GM21576 (cell line): ENCODE data around the gene TMEM150A.
A peak's percentile ranks its signal among the peaks of the same experiment; 100 is the strongest.
"Not testable (repeated sequence)": the region's sequence is repeated elsewhere in the genome, so short reads cannot be mapped to it uniquely, and the experiment has no call there.

ENCODE experiments used
- ATAC-seq: cut with Tn5 transposase; IDR thresholded peaks from one replicate; pipeline ENCODE4 v1.9.1; 2021; ENCODE audit warnings: mild to moderate bottlenecking, moderate library complexity; ENCODE audit not compliant: unreplicated experiment

Gene TMEM150A

GRCh38 chr2:85577386-85578242, 24.9 kb downstream of the TMEM150A start, which contains the start of gene VAMP8:
Gene VAMP8 (plus strand): TSS chr2:85577586. CDS start chr2:85577647, 61 bp downstream.
- peak; percentile 67 for ATAC-seq

- ATAC-seq: no peak
These were observed 25.5 kb downstream of the TMEM150A start for GRCh38 chr2:85577063-85577385.

GRCh38 chr2:85575739-85576138, 26.8 kb downstream of the TMEM150A start:
- no peak for ATAC-seq

DNA sequence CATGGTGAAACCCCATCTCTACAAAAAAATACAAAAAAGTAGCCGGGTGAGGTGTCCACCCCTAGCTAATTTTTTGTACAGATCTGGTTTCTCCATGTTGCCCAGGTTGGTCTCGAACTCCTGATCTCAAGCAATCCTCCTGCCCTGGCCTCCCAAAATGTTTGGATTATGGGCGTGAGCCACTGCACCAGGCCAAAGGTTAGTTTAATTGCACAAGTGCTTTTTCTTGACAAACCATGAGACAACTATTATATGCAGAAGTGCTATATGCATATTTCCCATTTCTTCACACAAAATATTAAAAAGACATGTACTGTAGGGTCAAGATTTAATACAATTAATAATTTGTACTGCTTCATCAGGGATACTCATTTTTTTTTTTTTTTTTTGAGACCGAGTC, 36.2 kb downstream of the TMEM150A start:
- ATAC-seq: no peak

GRCh38 chr2:85564144-85564563, 38.3 kb downstream of the TMEM150A start:
- no peak for ATAC-seq

DNA sequence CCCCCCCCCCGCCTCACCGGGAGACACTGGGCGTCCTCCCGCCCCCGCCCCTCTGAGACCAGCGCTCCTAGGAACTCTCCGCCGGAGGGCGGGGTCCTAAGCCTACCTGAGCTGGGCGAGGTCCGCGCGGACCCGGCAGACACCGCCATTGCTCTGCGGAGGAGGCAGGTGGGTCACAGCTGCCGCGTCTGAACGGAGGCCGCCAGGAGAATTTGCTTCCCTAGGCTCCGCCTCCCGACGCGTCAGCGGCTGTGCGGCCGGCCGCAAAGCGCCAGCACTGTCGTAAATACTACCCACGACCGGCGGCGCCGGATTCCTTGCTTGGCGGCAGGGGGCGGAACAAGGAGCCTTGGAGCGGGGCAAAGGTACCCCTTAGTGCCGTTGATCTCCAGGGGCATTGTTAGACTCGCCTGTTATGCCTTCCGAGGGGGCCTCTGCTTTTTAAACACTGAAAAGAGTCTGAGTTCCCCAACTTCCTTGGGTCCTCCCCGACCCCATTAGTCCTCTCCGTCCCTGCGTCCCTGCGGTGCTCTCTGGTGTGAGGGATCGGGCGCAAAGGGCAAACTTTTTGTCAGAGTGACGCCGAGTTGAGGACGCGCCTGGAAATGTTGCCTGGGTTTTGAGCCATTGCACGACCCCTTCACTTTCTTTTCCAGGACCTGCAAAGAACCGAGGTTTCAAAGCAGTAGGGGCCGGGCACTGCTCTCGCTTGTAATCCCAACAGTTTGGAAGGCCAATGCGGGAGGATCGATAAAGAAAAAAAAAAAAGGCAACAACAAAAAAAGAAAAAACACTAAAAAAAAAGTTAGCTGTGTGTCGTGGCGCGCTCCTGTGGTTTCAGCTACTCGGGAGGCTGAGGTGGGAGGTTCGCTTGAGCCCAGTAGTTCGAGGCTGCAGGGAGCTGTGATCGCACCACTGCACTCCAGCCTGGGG, 41.0 kb downstream of the TMEM150A start, which contains the start of gene GGCX:
Gene GGCX (minus strand): TSS at position 214 of the 933 bp plus-strand sequence. CDS start 65 bp downstream, at position 149.
- ATAC-seq: peak; percentile 83

GRCh38 chr2:85560812-85561279, 41.7 kb downstream of the TMEM150A start:
- ATAC-seq: peak; percentile 19

- not testable (repeated sequence) for ATAC-seq
These were observed 42.1 kb downstream of the TMEM150A start for GRCh38 chr2:85560403-85560726.

GRCh38 chr2:85558160-85558559, 44.3 kb downstream of the TMEM150A start:
- ATAC-seq: no peak

DNA sequence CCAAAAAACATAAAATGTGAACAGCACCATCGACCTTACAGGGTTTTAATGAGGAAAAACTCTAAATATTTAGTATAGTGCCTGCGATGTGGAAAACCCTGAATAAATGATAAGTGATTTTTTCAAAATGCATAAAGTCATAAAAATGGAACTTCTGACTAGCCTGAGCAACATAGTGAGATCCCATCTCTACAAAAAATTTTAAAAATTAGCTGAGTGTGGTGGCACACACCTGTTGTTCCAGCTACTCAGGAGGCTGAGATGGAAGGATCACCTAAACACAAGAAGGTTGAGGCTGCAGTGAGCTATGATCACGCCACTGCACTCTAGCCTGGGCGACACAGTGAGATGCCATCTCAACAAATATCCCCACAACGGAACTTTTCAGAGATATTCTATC, 45.4 kb downstream of the TMEM150A start:
- no peak for ATAC-seq

DNA sequence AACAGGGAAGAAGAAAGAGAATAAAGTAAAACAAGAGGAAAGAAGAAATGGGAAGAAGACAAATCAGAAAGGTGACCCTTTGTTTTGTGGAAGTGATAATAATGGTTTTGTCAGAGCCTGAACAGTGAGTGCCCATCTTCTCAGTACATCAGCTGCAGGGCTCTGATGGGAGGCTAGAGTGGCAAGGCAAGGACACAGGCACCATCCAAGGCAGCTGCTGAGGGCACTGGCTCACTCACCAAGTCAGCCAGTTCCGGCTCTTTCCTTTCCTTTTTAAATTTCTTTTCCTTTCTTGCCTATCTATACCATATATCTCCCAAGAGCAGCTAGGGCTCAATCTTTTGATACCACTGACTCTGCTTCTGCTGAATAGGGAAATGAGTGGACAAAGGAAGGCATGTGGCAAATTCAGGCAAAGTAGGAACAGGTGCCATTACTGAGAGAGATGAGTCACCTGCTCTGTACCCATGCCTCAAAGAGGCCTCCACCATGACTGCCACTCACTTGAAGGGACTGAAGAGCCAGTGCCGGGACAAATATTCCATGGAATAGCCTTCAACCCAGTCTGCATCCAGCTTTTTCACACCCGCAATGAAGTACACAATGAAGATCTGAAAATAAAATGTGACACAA, 47.4 kb downstream of the TMEM150A start:
- ATAC-seq: no peak

DNA sequence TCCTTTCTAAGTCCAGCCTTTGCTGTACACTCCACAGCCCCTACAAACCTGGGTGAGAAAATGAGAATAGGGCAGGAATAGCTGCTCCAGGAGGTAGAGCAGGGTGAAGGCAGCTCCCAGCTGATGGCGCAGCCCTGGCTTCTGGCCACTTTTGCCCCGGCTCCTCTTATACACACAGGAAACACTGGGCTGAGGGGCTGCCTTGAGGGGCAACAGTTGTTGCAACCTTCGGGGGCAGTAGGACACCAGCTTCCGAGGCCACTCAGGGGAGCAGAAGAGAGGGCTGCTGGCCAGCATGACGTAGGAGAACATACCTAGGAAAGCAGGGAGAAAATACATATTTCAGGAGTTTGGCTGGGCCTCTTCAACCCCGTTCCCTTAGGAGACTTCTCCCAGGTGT, 49.3 kb downstream of the TMEM150A start:
- no peak for ATAC-seq

GRCh38 chr2:85551698-85552678, 50.5 kb downstream of the TMEM150A start:
- ATAC-seq: no peak

GRCh38 chr2:85550486-85550885, 52.0 kb downstream of the TMEM150A start:
- ATAC-seq: no peak

DNA sequence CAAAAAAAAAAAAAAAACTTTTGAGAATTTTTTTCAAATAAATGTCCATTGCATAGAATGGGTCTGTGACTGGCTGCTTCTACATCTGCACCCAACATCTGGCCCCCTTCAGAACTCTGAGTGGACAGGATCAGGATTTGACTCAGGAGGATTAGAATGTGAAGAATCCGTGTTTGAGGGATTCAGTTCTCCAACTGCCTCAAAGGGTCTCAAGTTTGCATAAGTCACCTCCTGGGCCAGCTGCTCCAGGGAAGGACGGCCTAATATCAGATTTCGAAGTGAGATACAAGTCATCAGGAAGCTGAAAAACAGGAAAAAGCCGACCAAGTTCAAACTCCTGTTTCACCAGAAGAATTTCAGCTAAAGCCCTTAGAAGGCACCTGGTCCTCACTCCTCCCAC, 52.7 kb downstream of the TMEM150A start:
- ATAC-seq: no peak

- no peak for ATAC-seq
These were observed 53.4 kb downstream of the TMEM150A start for GRCh38 chr2:85549095-85549494.

- no peak for ATAC-seq
These were observed 53.9 kb downstream of the TMEM150A start for GRCh38 chr2:85548608-85548900.
